HG03175 (cell line): ENCODE data around the gene TTLL9.

Experiments
- ATAC-seq: cut with Tn5 transposase; IDR thresholded peaks from one replicate; pipeline ENCODE4 v1.9.1; 2021; ENCODE audit warnings: mild to moderate bottlenecking, moderate library complexity; ENCODE audit not compliant: unreplicated experiment

TTLL9 gene

GRCh38 chr20:31877684-31878083, 7.2 kb downstream of the TTLL9 start:
- no peak for ATAC-seq

GRCh38 chr20:31879143-31879987, 8.9 kb downstream of the TTLL9 start:
- ATAC-seq, result peak; percentile 86

GRCh38 chr20:31881945-31882344, 11.5 kb downstream of the TTLL9 start:
- no peak for ATAC-seq

GRCh38 chr20:31883829-31884228, 13.4 kb downstream of the TTLL9 start:
- no peak for ATAC-seq

GRCh38 chr20:31890646-31891045, 20.2 kb downstream of the TTLL9 start:
- no peak for ATAC-seq

- peak; percentile 99 for ATAC-seq
Observed at GRCh38 chr20:31894980-31895675, 24.7 kb downstream of the TTLL9 start.

- no peak for ATAC-seq
Observed at GRCh38 chr20:31896049-31896448, 25.6 kb downstream of the TTLL9 start.

GRCh38 chr20:31897541-31897940, 27.1 kb downstream of the TTLL9 start:
- no peak for ATAC-seq

GRCh38 chr20:31901615-31902014, 31.2 kb downstream of the TTLL9 start:
- ATAC-seq, result no peak

GRCh38 chr20:31903627-31904386, 33.4 kb downstream of the TTLL9 start:
- ATAC-seq, result no peak

GRCh38 chr20:31906001-31906400, 35.6 kb downstream of the TTLL9 start:
- no peak for ATAC-seq

GRCh38 chr20:31907046-31907445, 36.6 kb downstream of the TTLL9 start:
- ATAC-seq, result no peak

GRCh38 chr20:31908016-31908415, 37.6 kb downstream of the TTLL9 start:
- ATAC-seq, result no peak

GRCh38 chr20:31908424-31908823, 38.0 kb downstream of the TTLL9 start:
- no peak for ATAC-seq

GRCh38 chr20:31909253-31910070, 39.0 kb downstream of the TTLL9 start:
- ATAC-seq, result no peak

GRCh38 chr20:31910071-31910803, 39.8 kb downstream of the TTLL9 start:
- no peak for ATAC-seq

GRCh38 chr20:31913431-31914157, 43.2 kb downstream of the TTLL9 start:
- ATAC-seq, result no peak

GRCh38 chr20:31914170-31914569, 43.7 kb downstream of the TTLL9 start:
- ATAC-seq, result no peak
